GM08714 (cell line): Measurements from ENCODE around the gene OLFML2B.
"Not testable (repeated sequence)": the region's sequence is repeated elsewhere in the genome, so short reads cannot be mapped to it uniquely, and the experiment has no call there.

Experiments
- H3K4me3 ChIP-seq: fragments of 200-500 bp; sonication (Bioruptor generic); 2 replicates; pipeline ENCODE4 v1.5.1; 2014; ENCODE audit warnings: mild to moderate bottlenecking, low read length, inconsistent platforms
- ZNF274 ChIP-seq: IDR thresholded peaks from 2 replicates; pipeline ENCODE4 v1.6.1; 2012; ENCODE audit warnings: mild to moderate bottlenecking, low read depth, low read length

Gene OLFML2B

GRCh38 chr1:162023547-162024501, at the start of gene OLFML2B:
Gene OLFML2B, minus strand, starts transcription at chr1:162023869. Its CDS starts 439 bp downstream, at chr1:162023430.
- peak within 1 kb of the TSS; percentile 77 for H3K4me3 ChIP-seq
- TF ChIP-seq ZNF274: no peak

- no peak overlapping the region for H3K4me3 ChIP-seq
- TF ChIP-seq ZNF274: no peak
These were observed 49.1 kb upstream of the OLFML2B start for GRCh38 chr1:162072740-162073139.

- H3K4me3 ChIP-seq: no peak overlapping the region
- no peak for TF ChIP-seq ZNF274
These were observed 47.2 kb upstream of the OLFML2B start for GRCh38 chr1:162070825-162071224.

- peak overlapping the region; percentile 88; the same call in 1 of the 2 replicates for H3K4me3 ChIP-seq
- TF ChIP-seq ZNF274: no peak
These were observed 46.6 kb upstream of the OLFML2B start for GRCh38 chr1:162070094-162070748.

GRCh38 chr1:162069334-162070093, 45.8 kb upstream of the OLFML2B start, which contains the start of gene NOS1AP:
Gene NOS1AP, plus strand, starts transcription at chr1:162069691. Its CDS starts 487 bp downstream, at chr1:162070178.
- H3K4me3 ChIP-seq: peak within 1 kb of the TSS; percentile 88
- TF ChIP-seq ZNF274: no peak

- no peak overlapping the region for H3K4me3 ChIP-seq
- no peak for TF ChIP-seq ZNF274
These were observed 44.6 kb upstream of the OLFML2B start for GRCh38 chr1:162068301-162068700.

GRCh38 chr1:162067466-162067865, 43.8 kb upstream of the OLFML2B start:
- H3K4me3 ChIP-seq: no peak overlapping the region
- no peak for TF ChIP-seq ZNF274

GRCh38 chr1:162066836-162067235, 43.2 kb upstream of the OLFML2B start:
- not testable (repeated sequence) for H3K4me3 ChIP-seq

- no peak overlapping the region for H3K4me3 ChIP-seq
- TF ChIP-seq ZNF274: no peak
These were observed 41.3 kb upstream of the OLFML2B start for GRCh38 chr1:162065016-162065415.

GRCh38 chr1:162062542-162063015, 38.9 kb upstream of the OLFML2B start:
- H3K4me3 ChIP-seq: no peak overlapping the region
- no peak for TF ChIP-seq ZNF274

GRCh38 chr1:162060314-162060713, 36.6 kb upstream of the OLFML2B start:
- no peak overlapping the region for H3K4me3 ChIP-seq
- no peak for TF ChIP-seq ZNF274

GRCh38 chr1:162059721-162060120, 36.1 kb upstream of the OLFML2B start:
- TF ChIP-seq ZNF274: no peak
- H3K4me3 ChIP-seq: no peak overlapping the region

- no peak for TF ChIP-seq ZNF274
- H3K4me3 ChIP-seq: no peak overlapping the region
These were observed 32.9 kb upstream of the OLFML2B start for GRCh38 chr1:162056579-162056978.

GRCh38 chr1:162056043-162056442, 32.4 kb upstream of the OLFML2B start:
- no peak for TF ChIP-seq ZNF274
- no peak overlapping the region for H3K4me3 ChIP-seq
